ENCODE measurements around the gene OSCP1. TPM values are rescaled to one million over a fixed set of nuclear protein-coding genes. Genes with fewer than 3 reads are reported as not detected.

The OSCP1 gene
- total RNA-seq, 2 donors from 2014 or later, result 2.8 to 3.7 TPM

- Histone ChIP-seq H3K27ac (no peak overlapping the region), H3K9me3 (no peaks in the 10 kb centered on the region), H3K36me3 (no peaks in the 10 kb centered on the region), H3K4me1 (no peaks in the 10 kb centered on the region), H3K9ac (ENCODE audit: low read depth in 2 of 2, low read length in 2 of 2) (no peak overlapping the region), H3K4me3 (no peak overlapping the region), H3K27me3 (no peaks in the 10 kb centered on the region)
- TF ChIP-seq CTCF (IDR thresholded peaks at IDR 0.05), result no peak
- intact Hi-C loops (cut with DNase I), result no loop called here
- DNase-seq, result no peak
These were observed 43.8 kb downstream of the OSCP1 start for GRCh38 chr1:36406440-36406839.

GRCh38 chr1:36402504-36402890, 47.8 kb downstream of the OSCP1 start:
- no peak overlapping the region for H3K9ac ChIP-seq (ENCODE audit: low read depth in 2 of 2, low read length in 2 of 2)
- intact Hi-C loops (cut with DNase I), result no loop called here

GRCh38 chr1:36401602-36402503, 48.4 kb downstream of the OSCP1 start:
- peak overlapping the region; percentile 9 for H3K4me3 ChIP-seq
- H3K27ac ChIP-seq, result peak overlapping the region; percentile 59
- no peak overlapping the region for H3K9ac ChIP-seq (ENCODE audit: low read depth in 2 of 2, low read length in 2 of 2)
- intact Hi-C loops (cut with DNase I), result no loop called here
- no peaks in the 10 kb centered on the region for H3K9me3 ChIP-seq
- H3K4me1 ChIP-seq, result no peaks in the 10 kb centered on the region
- H3K27me3 ChIP-seq, result no peaks in the 10 kb centered on the region
- TF ChIP-seq CTCF (IDR thresholded peaks at IDR 0.05), result no peak
- H3K36me3 ChIP-seq, result no peaks in the 10 kb centered on the region
- no peak for DNase-seq

More at GRCh38 chr1:36402504-36402890, 47.8 kb downstream of the OSCP1 start:
- TF ChIP-seq CTCF (IDR thresholded peaks at IDR 0.05), result no peak
- no peaks in the 10 kb centered on the region for H3K36me3 ChIP-seq
- H3K27me3 ChIP-seq, result no peaks in the 10 kb centered on the region
- no peak overlapping the region for H3K27ac ChIP-seq
- no peak for DNase-seq
- no peaks in the 10 kb centered on the region for H3K9me3 ChIP-seq
- no peaks in the 10 kb centered on the region for H3K4me1 ChIP-seq
- H3K4me3 ChIP-seq, result no peak overlapping the region

GRCh38 chr1:36400825-36401601, 49.2 kb downstream of the OSCP1 start:
- peak overlapping the region in 1 of 2 donors; percentile 56 for H3K9ac ChIP-seq (ENCODE audit: low read depth in 2 of 2, low read length in 2 of 2)
- H3K27ac ChIP-seq, result peak overlapping the region; percentile 59
- TF ChIP-seq CTCF (IDR thresholded peaks at IDR 0.05), result no peak
- H3K4me3 ChIP-seq, result peak overlapping the region; percentile 9
- peak; percentile 67 for DNase-seq
- H3K9me3 ChIP-seq, result no peaks in the 10 kb centered on the region
- no peaks in the 10 kb centered on the region for H3K27me3 ChIP-seq
- intact Hi-C loops (cut with DNase I), result no loop called here
- H3K4me1 ChIP-seq, result no peaks in the 10 kb centered on the region
- no peaks in the 10 kb centered on the region for H3K36me3 ChIP-seq

GRCh38 chr1:36400514-36400824, 49.8 kb downstream of the OSCP1 start:
- TF ChIP-seq CTCF (IDR thresholded peaks at IDR 0.05), result no peak
- intact Hi-C loops (cut with DNase I), result no loop called here
- Histone ChIP-seq H3K9ac (ENCODE audit: low read depth in 2 of 2, low read length in 2 of 2) (peak overlapping the region in 1 of 2 donors; percentile 56), H3K9me3 (no peaks in the 10 kb centered on the region), H3K36me3 (no peaks in the 10 kb centered on the region), H3K27ac (peak overlapping the region; percentile 59), H3K4me3 (peak overlapping the region; percentile 9), H3K4me1 (no peaks in the 10 kb centered on the region), H3K27me3 (no peaks in the 10 kb centered on the region)
- DNase-seq, result no peak
